ENCODE data around the gene PMM1.
A peak's percentile ranks its signal among the peaks of the same experiment; 100 is the strongest.
"Not testable (repeated sequence)": the region's sequence is repeated elsewhere in the genome, so short reads cannot be mapped to it uniquely, and the experiment has no call there.

Gene PMM1

GRCh38 chr22:41562461-41562860 lies 27.2 kb downstream of the PMM1 start:
- DNase-seq = no peak

- DNase-seq = no peak
These were observed 27.9 kb downstream of the PMM1 start for GRCh38 chr22:41561788-41562187.

GRCh38 chr22:41561335-41561734 lies 28.3 kb downstream of the PMM1 start:
- DNase-seq = no peak

- DNase-seq = no peak
These were observed 29.6 kb downstream of the PMM1 start for GRCh38 chr22:41560095-41560471.

GRCh38 chr22:41558241-41558630 lies 31.4 kb downstream of the PMM1 start:
- DNase-seq = not testable (repeated sequence)

GRCh38 chr22:41557401-41558240 lies 32.0 kb downstream of the PMM1 start:
- DNase-seq = no peak

GRCh38 chr22:41556561-41556960 lies 33.1 kb downstream of the PMM1 start:
- DNase-seq = no peak

- no peak for DNase-seq
These were observed 34.2 kb downstream of the PMM1 start for GRCh38 chr22:41555325-41555982.

GRCh38 chr22:41551877-41552582 lies 37.6 kb downstream of the PMM1 start:
- DNase-seq = no peak

- DNase-seq = no peak
These were observed 38.6 kb downstream of the PMM1 start for GRCh38 chr22:41550952-41551491.

- DNase-seq = no peak
These were observed 40.8 kb downstream of the PMM1 start for GRCh38 chr22:41548830-41549211.

GRCh38 chr22:41544671-41545476 lies 44.8 kb downstream of the PMM1 start:
- no peak for DNase-seq

- peak; percentile 97 for DNase-seq
These were observed 45.6 kb downstream of the PMM1 start, which contains the start of gene POLR3H for GRCh38 chr22:41543854-41544670. Gene POLR3H, minus strand, starts transcription at chr22:41544470. Its CDS starts 369 bp downstream, at chr22:41544101.

GRCh38 chr22:41542224-41542623 lies 47.4 kb downstream of the PMM1 start:
- no peak for DNase-seq

GRCh38 chr22:41541484-41541883 lies 48.2 kb downstream of the PMM1 start:
- DNase-seq = no peak

GRCh38 chr22:41540365-41540764 lies 49.3 kb downstream of the PMM1 start:
- DNase-seq = no peak

- no peak for DNase-seq
These were observed 49.7 kb downstream of the PMM1 start for GRCh38 chr22:41540006-41540315.

GRCh38 chr22:41539146-41540005 lies 50.3 kb downstream of the PMM1 start:
- no peak for DNase-seq

GRCh38 chr22:41538583-41538982 lies 51.1 kb downstream of the PMM1 start:
- no peak for DNase-seq

- no peak for DNase-seq
These were observed 52.4 kb downstream of the PMM1 start for GRCh38 chr22:41537203-41537602.

GRCh38 chr22:41535244-41535643 lies 54.4 kb downstream of the PMM1 start:
- DNase-seq = no peak

All from CD4-positive, alpha-beta T cell treated with Interleukin-4 for 4 hours (primary cell).